ENCODE results near the gene UBALD2. TPM values are rescaled to one million over a fixed set of nuclear protein-coding genes. Genes with fewer than 3 reads are reported as not detected.

Gene UBALD2
- total RNA-seq, 1 donor from 2014 or later: 26.4 TPM

DNA sequence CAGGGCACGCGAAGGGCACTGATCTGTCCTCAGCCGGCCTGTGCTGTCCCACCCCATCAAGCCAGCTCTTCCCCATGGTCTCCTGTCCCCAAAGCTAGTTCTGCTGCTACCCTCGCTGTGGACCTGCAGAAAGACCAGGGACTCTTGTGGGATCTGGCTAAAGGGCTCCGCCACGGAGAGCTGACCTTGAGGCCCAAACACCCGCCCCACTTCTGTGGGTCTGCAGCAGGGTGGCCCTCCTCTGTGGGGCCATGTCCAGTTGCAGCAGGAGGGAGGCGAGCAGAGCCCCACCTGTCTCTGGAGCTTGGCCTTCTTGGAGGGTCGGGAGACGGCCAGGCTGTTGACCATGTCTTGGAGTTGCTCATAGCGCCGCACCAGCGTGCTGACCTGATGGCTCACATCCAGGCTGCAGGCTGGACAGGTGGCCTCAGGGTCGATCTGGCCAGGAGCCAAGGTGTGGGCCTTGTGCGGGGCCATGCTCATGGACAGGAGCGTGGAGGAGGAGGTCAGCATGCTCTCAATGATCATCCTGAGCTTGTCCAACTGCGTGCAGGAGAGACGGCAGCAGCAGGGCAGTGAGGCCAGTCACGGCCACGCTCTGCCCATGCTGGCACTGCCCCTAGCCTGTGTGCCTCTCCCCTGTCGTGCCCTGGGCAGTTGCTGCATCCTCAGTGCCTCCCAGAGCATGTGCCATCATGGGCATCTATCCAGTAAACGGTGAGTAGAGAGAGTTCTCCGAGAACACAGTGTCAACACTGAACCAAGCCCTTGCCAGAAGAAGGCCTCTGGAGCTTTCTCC, 16.6 kb downstream of the UBALD2 start:
- Mint-ChIP-seq H3K4me3 (no peak overlapping the region), H3K9me3 (no peaks in the 10 kb centered on the region), H3K27ac (no peak overlapping the region), H3K4me1 (peaks cover 7% of the 10 kb centered on the region), H3K27me3 (ENCODE audit: low read depth) (no peaks in the 10 kb centered on the region), H3K36me3 (no peaks in the 10 kb centered on the region)
- DNase-seq (ENCODE audit: low spot score in 2 of 2, unreplicated experiment in 2 of 2): no peak
- TF ChIP-seq CTCF (IDR thresholded peaks at IDR 0.05; ENCODE audit: unreplicated experiment): no peak

- no peaks in the 10 kb centered on the region for H3K9me3 Mint-ChIP-seq
- H3K27me3 Mint-ChIP-seq (ENCODE audit: low read depth): no peaks in the 10 kb centered on the region
Measured at GRCh38 chr17:76292567-76292966, 27.4 kb downstream of the UBALD2 start.

GRCh38 chr17:76293106-76293505, 28.0 kb downstream of the UBALD2 start:
- no peak overlapping the region for H3K27ac Mint-ChIP-seq
- H3K36me3 Mint-ChIP-seq: peaks cover 14% of the 10 kb centered on the region
- no peaks in the 10 kb centered on the region for H3K27me3 Mint-ChIP-seq (ENCODE audit: low read depth)
- no peak overlapping the region for H3K4me3 Mint-ChIP-seq
- no peaks in the 10 kb centered on the region for H3K9me3 Mint-ChIP-seq
- TF ChIP-seq CTCF (IDR thresholded peaks at IDR 0.05; ENCODE audit: unreplicated experiment): no peak
- H3K4me1 Mint-ChIP-seq: no peaks in the 10 kb centered on the region
- no peak for DNase-seq (ENCODE audit: low spot score in 2 of 2, unreplicated experiment in 2 of 2)

More at GRCh38 chr17:76292567-76292966, 27.4 kb downstream of the UBALD2 start:
- peaks cover 14% of the 10 kb centered on the region for H3K36me3 Mint-ChIP-seq
- no peaks in the 10 kb centered on the region for H3K4me1 Mint-ChIP-seq
- H3K27ac Mint-ChIP-seq: no peak overlapping the region
- no peak for TF ChIP-seq CTCF (IDR thresholded peaks at IDR 0.05; ENCODE audit: unreplicated experiment)
- no peak overlapping the region for H3K4me3 Mint-ChIP-seq
- DNase-seq (ENCODE audit: low spot score in 2 of 2, unreplicated experiment in 2 of 2): no peak

GRCh38 chr17:76296186-76296585, 31.0 kb downstream of the UBALD2 start:
- Mint-ChIP-seq H3K4me3 (no peak overlapping the region), H3K9me3 (no peaks in the 10 kb centered on the region), H3K4me1 (no peaks in the 10 kb centered on the region), H3K27me3 (ENCODE audit: low read depth) (no peaks in the 10 kb centered on the region), H3K27ac (no peak overlapping the region), H3K36me3 (peaks cover 8% of the 10 kb centered on the region)
- no peak for DNase-seq (ENCODE audit: low spot score in 2 of 2, unreplicated experiment in 2 of 2)
- TF ChIP-seq CTCF (IDR thresholded peaks at IDR 0.05; ENCODE audit: unreplicated experiment): no peak

DNA sequence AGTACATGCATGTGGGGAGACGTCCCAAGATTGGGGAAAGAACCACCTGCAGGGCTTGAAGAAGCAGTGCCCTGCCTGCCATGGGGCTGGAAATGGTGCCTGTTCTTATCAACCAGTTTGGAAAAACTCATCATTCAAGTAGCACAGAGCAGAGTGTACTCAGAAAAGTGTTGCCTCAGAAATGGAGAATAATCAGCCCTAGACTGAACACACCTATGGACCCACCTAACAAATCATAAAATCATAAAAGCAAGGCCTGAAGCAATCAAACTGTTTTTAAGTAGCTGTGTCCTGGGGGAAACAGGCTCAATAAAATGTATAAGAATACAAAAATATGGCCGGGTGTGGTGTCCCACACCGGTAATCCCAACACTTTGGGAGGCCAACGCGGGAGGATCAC, 31.7 kb downstream of the UBALD2 start:
- H3K4me1 Mint-ChIP-seq: no peaks in the 10 kb centered on the region

More for the DNA sequence above, 31.7 kb downstream of the UBALD2 start:
- no peak for TF ChIP-seq CTCF (IDR thresholded peaks at IDR 0.05; ENCODE audit: unreplicated experiment)
- Mint-ChIP-seq H3K27me3 (ENCODE audit: low read depth) (no peaks in the 10 kb centered on the region), H3K27ac (no peak overlapping the region), H3K4me3 (no peak overlapping the region), H3K36me3 (peaks cover 6% of the 10 kb centered on the region), H3K9me3 (no peaks in the 10 kb centered on the region)
- no peak for DNase-seq (ENCODE audit: low spot score in 2 of 2, unreplicated experiment in 2 of 2)

Measured in mesothelial cell of epicardium (in vitro differentiated cells).